ENCODE data around the gene LRMDA. TPM values are rescaled to one million over a fixed set of nuclear protein-coding genes. Genes with fewer than 3 reads are reported as not detected.

The LRMDA gene
- total RNA-seq, 6 donors from 2014 or later = 12.8 to 185 (median 18.1) TPM

- peak overlapping the region in 2 of 4 donors; percentile 4 to 55 for H3K27ac ChIP-seq
- no peaks in the 10 kb centered on the region for H3K27me3 ChIP-seq
- DNase-seq (peak in 1 of 2 donors; percentile 29), ATAC-seq (ENCODE audit: low FRiP score in 2 of 2) (no peak)
- 70 to 78% methylated on average over 8 of the region's 8 CpGs for WGBS, 2 donors
- no peak overlapping the region for H3K4me3 ChIP-seq
- no peaks in the 10 kb centered on the region for H3K36me3 ChIP-seq
- TF ChIP-seq POLR2A (IDR thresholded peaks at IDR 0.05) = no peak
- TF ChIP-seq EP300 (IDR thresholded peaks at IDR 0.05) = no peak
- TF ChIP-seq POLR2AphosphoS5 (IDR thresholded peaks at IDR 0.05) = no peak
- TF ChIP-seq, protein P1, sequence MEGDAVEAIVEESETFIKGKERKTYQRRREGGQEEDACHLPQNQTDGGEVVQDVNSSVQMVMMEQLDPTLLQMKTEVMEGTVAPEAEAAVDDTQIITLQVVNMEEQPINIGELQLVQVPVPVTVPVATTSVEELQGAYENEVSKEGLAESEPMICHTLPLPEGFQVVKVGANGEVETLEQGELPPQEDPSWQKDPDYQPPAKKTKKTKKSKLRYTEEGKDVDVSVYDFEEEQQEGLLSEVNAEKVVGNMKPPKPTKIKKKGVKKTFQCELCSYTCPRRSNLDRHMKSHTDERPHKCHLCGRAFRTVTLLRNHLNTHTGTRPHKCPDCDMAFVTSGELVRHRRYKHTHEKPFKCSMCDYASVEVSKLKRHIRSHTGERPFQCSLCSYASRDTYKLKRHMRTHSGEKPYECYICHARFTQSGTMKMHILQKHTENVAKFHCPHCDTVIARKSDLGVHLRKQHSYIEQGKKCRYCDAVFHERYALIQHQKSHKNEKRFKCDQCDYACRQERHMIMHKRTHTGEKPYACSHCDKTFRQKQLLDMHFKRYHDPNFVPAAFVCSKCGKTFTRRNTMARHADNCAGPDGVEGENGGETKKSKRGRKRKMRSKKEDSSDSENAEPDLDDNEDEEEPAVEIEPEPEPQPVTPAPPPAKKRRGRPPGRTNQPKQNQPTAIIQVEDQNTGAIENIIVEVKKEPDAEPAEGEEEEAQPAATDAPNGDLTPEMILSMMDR (IDR thresholded peaks at IDR 0.05) = no peak
- no peaks in the 10 kb centered on the region for H3K9me3 ChIP-seq
- H3K4me1 ChIP-seq = peaks cover 0 to 6% (median 0%) of the 10 kb centered on the region in 4 donors
Measured at GRCh38 chr10:76357726-76358415, 926.4 kb downstream of the LRMDA start.

DNA sequence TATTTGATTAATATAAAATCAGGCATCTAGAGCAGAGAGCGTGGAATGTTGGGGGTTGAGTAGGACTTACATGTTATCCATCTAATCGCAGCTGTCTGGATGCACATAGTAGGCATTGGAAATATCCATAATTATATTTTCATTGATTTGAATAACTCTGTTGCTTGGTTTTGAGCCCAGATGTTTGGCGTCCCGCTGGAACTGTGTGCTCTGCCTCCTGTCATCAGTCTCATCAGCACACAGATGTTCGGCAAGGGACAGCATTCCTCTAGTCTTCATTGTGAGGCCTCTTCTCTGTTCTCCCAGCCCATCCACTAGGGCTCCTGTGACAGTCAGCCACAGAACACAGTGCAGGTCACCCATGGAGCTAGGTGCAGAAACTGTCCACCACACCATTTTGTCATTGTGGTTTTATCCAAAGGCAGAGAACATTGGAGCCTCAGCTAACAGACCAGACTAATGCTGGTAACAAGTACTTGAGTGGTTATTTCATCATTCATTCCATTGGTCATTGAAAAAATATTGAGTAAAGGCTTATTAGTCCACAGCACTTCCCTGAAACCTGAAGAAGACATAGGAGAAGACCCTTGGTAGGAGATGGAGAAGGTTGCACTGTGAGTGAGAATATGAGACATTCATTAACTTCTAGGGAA is 927.4 kb downstream of the LRMDA start:
- ATAC-seq (ENCODE audit: low FRiP score in 2 of 2) (no peak), DNase-seq (no peak)
- Histone ChIP-seq H3K36me3 (no peaks in the 10 kb centered on the region), H3K27me3 (no peaks in the 10 kb centered on the region), H3K4me3 (no peak overlapping the region), H3K4me1 (peaks cover 0 to 6% (median 0%) of the 10 kb centered on the region in 4 donors), H3K27ac (no peak overlapping the region), H3K9me3 (no peaks in the 10 kb centered on the region)
- TF ChIP-seq POLR2A (IDR thresholded peaks at IDR 0.05) (no peak), POLR2AphosphoS5 (IDR thresholded peaks at IDR 0.05) (no peak), EP300 (IDR thresholded peaks at IDR 0.05) (no peak)
- TF ChIP-seq, protein P1 (IDR thresholded peaks at IDR 0.05) = no peak
- WGBS, 2 donors = 90 to 99% methylated on average over 5 of the region's 5 CpGs

- Histone ChIP-seq H3K9me3 (no peaks in the 10 kb centered on the region), H3K27ac (no peak overlapping the region), H3K27me3 (no peaks in the 10 kb centered on the region), H3K4me3 (no peak overlapping the region), H3K36me3 (no peaks in the 10 kb centered on the region), H3K4me1 (no peaks in the 10 kb centered on the region)
- no peak for TF ChIP-seq POLR2A (IDR thresholded peaks at IDR 0.05)
- ATAC-seq (ENCODE audit: low FRiP score in 2 of 2) (no peak), DNase-seq (no peak)
- 72 to 78% methylated on average over 1 of the region's 1 CpG for WGBS, 2 donors
Measured at GRCh38 chr10:76375761-76376160, 944.3 kb downstream of the LRMDA start.

- Histone ChIP-seq H3K27ac (no peak overlapping the region), H3K36me3 (no peaks in the 10 kb centered on the region), H3K27me3 (no peaks in the 10 kb centered on the region), H3K4me1 (no peaks in the 10 kb centered on the region), H3K9me3 (no peaks in the 10 kb centered on the region), H3K4me3 (no peak overlapping the region)
- DNase-seq (no peak), ATAC-seq (ENCODE audit: low FRiP score in 2 of 2) (peak in 1 of 2 donors; percentile 17)
- no peak for TF ChIP-seq EP300 (IDR thresholded peaks at IDR 0.05)
- TF ChIP-seq, protein P1 (IDR thresholded peaks at IDR 0.05) = no peak
- no peak for TF ChIP-seq POLR2A (IDR thresholded peaks at IDR 0.05)
- no peak for TF ChIP-seq POLR2AphosphoS5 (IDR thresholded peaks at IDR 0.05)
- 43 to 75% methylated on average over 2 of the region's 2 CpGs for WGBS, 2 donors
Measured at GRCh38 chr10:76382381-76382851, 951.0 kb downstream of the LRMDA start.

DNA sequence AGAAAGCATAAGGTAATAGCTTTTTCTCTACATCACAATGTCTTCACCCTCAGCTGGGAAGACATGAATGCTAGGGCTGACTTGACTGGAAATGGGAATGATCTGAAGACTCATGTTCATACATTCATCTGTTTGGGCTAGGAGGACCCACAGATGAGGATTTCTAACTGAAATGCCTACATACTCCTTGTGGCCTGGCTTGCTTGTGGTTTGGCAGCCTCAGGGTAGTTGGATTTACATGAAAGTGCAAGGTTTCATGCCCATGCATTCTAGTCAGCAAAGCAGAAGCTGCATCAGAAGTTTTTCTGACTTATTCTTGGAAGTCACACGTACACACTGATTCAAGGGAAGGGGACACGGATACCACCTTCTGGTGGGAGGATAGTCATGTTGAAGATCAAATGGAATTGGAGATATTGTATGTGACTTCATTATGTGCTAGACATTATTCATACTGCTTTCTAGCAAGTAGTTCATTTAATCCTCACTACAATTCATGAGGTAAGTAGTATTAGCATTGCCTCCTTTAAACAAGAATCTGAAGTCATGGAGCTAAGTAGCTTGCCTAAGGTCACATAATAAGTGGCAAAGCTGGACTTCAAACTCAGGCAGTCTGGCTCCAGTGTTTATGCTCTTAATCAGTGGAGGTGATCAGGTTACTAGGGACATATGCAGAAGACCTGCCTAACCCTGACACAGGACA is 957.0 kb downstream of the LRMDA start:
- TF ChIP-seq EP300 (IDR thresholded peaks at IDR 0.05) = no peak
- TF ChIP-seq POLR2A (IDR thresholded peaks at IDR 0.05) = no peak
- TF ChIP-seq, protein P1 (IDR thresholded peaks at IDR 0.05) = no peak
- TF ChIP-seq POLR2AphosphoS5 (IDR thresholded peaks at IDR 0.05) = no peak
- no peak for DNase-seq
- WGBS, 2 donors = 96 to 100% methylated on average over 2 of the region's 2 CpGs

More for the DNA sequence above, 957.0 kb downstream of the LRMDA start:
- ATAC-seq (ENCODE audit: low FRiP score in 2 of 2) = no peak
- Histone ChIP-seq H3K36me3 (no peaks in the 10 kb centered on the region), H3K27me3 (no peaks in the 10 kb centered on the region), H3K4me3 (no peak overlapping the region), H3K27ac (no peak overlapping the region), H3K9me3 (no peaks in the 10 kb centered on the region), H3K4me1 (no peaks in the 10 kb centered on the region)
